Kidney capillary endothelial cell (primary cell): ENCODE data around the gene PTPRN2.
"Not testable (repeated sequence)": the region's sequence is repeated elsewhere in the genome, so short reads cannot be mapped to it uniquely, and the experiment has no call there.

ENCODE experiments used
- DNase-seq: peaks from one replicate; pipeline ENCODE4 v3.0.0-alpha.2; 2018; ENCODE audit warnings: low spot score

PTPRN2 gene

GRCh38 chr7:158587162-158588084 lies at the start of gene PTPRN2:
Gene PTPRN2 (minus strand): TSS chr7:158587823.
- peak; percentile 66 for DNase-seq

- no peak for DNase-seq
These were observed 45.7 kb upstream of the PTPRN2 start for GRCh38 chr7:158633055-158633956.

GRCh38 chr7:158631574-158632195 lies 44.1 kb upstream of the PTPRN2 start:
- no peak for DNase-seq

- not testable (repeated sequence) for DNase-seq
These were observed 38.7 kb upstream of the PTPRN2 start for GRCh38 chr7:158626289-158626688.

- no peak for DNase-seq
These were observed 35.6 kb upstream of the PTPRN2 start for GRCh38 chr7:158623241-158623640.

GRCh38 chr7:158620839-158621441 lies 33.3 kb upstream of the PTPRN2 start:
- no peak for DNase-seq

GRCh38 chr7:158620418-158620817 lies 32.8 kb upstream of the PTPRN2 start:
- DNase-seq, result no peak

- no peak for DNase-seq
These were observed 31.1 kb upstream of the PTPRN2 start for GRCh38 chr7:158618745-158619140.

GRCh38 chr7:158617737-158618128 lies 30.1 kb upstream of the PTPRN2 start:
- DNase-seq, result no peak

- no peak for DNase-seq
These were observed 28.4 kb upstream of the PTPRN2 start for GRCh38 chr7:158616050-158616449.

GRCh38 chr7:158614700-158615099 lies 27.1 kb upstream of the PTPRN2 start:
- DNase-seq, result no peak

GRCh38 chr7:158613481-158613880 lies 25.9 kb upstream of the PTPRN2 start:
- no peak for DNase-seq

GRCh38 chr7:158612546-158612945 lies 24.9 kb upstream of the PTPRN2 start:
- no peak for DNase-seq

GRCh38 chr7:158611541-158611940 lies 23.9 kb upstream of the PTPRN2 start:
- DNase-seq, result no peak

GRCh38 chr7:158609313-158609974 lies 21.8 kb upstream of the PTPRN2 start:
- DNase-seq, result no peak

GRCh38 chr7:158607563-158607962 lies 19.9 kb upstream of the PTPRN2 start:
- DNase-seq, result no peak

GRCh38 chr7:158606671-158607424 lies 19.2 kb upstream of the PTPRN2 start:
- no peak for DNase-seq

- no peak for DNase-seq
These were observed 18.5 kb upstream of the PTPRN2 start for GRCh38 chr7:158606129-158606528.

GRCh38 chr7:158603773-158604755 lies 16.4 kb upstream of the PTPRN2 start:
- DNase-seq, result no peak
